AG09319 (cell line): ENCODE results near the gene NOXA1.

ENCODE experiments used
- DNase-seq: peaks from one replicate; pipeline ENCODE4 v3.0.0-alpha.2; 2010; ENCODE audit warnings: low read depth; ENCODE audit errors: extremely low read depth
- TF ChIP-seq, protein P1 (sequence below): IDR thresholded peaks from 2 replicates; pipeline ENCODE4 v1.5.1; 2011; ENCODE audit warnings: low read depth, mild to moderate bottlenecking, inconsistent platforms, low read length, moderate library complexity

NOXA1 gene

DNA sequence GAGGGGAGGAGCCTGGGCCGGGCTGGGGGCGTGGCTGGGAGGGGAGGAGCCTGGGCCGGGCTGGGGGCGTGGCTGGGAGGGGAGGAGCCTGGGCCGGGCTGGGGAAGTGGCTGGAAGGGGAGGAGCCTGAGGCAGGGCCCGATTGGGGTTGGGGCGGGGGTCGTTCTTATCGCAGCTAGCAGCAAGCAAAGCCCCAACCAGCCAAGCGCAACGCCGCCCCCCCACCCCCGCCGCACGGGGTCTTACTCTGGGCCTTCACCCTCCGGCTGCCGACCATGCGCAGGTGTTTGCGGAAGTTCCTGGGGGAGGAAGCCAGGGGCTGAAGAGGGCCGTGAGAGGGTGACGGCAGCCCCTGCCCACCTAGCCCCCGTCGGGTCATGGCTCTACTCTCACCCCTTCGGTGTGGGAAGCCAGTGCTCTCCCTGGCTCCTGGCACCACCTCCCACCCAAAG, 31.0 kb downstream of the NOXA1 start:
- TF ChIP-seq, protein P1, sequence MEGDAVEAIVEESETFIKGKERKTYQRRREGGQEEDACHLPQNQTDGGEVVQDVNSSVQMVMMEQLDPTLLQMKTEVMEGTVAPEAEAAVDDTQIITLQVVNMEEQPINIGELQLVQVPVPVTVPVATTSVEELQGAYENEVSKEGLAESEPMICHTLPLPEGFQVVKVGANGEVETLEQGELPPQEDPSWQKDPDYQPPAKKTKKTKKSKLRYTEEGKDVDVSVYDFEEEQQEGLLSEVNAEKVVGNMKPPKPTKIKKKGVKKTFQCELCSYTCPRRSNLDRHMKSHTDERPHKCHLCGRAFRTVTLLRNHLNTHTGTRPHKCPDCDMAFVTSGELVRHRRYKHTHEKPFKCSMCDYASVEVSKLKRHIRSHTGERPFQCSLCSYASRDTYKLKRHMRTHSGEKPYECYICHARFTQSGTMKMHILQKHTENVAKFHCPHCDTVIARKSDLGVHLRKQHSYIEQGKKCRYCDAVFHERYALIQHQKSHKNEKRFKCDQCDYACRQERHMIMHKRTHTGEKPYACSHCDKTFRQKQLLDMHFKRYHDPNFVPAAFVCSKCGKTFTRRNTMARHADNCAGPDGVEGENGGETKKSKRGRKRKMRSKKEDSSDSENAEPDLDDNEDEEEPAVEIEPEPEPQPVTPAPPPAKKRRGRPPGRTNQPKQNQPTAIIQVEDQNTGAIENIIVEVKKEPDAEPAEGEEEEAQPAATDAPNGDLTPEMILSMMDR = no peak
- DNase-seq = no peak

DNA sequence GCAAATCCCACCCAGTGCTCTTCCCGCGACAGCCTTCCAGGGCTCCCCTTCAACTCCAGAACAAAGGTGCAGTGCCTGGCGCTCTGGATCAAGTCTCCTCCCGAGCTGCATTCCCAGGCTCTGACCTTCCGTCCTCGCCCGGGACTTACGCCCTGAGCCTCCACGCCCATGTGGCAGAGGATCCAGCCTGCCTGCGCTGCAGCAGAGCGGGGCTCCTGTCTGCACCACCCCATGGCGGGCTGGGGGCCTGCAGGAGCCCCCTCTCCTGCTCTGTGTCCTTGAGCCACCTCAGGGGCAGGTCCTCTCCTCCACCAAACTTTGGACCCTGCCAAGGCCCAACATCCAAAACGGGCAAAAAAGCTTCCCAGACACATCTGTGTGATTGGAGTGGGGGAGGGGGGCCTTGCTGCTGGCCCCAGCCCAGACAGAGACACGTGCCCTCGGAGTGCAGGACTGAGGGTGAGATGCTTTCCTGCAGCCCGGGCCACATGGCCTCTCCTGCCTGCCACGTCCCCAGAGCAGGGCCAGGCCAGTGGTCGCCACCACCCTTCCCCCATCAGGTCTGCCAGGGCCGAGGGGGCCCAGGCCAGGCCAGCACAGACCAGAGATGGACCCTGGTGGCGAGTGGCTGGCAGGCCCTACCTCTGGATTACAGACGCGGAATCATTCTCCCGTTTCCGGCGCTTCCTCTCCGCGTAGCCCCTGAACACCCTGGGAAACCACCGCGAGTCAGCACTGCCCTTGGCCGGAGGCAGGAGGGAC, 31.6 kb downstream of the NOXA1 start:
- no peak for DNase-seq
- TF ChIP-seq, protein P1 = no peak

DNA sequence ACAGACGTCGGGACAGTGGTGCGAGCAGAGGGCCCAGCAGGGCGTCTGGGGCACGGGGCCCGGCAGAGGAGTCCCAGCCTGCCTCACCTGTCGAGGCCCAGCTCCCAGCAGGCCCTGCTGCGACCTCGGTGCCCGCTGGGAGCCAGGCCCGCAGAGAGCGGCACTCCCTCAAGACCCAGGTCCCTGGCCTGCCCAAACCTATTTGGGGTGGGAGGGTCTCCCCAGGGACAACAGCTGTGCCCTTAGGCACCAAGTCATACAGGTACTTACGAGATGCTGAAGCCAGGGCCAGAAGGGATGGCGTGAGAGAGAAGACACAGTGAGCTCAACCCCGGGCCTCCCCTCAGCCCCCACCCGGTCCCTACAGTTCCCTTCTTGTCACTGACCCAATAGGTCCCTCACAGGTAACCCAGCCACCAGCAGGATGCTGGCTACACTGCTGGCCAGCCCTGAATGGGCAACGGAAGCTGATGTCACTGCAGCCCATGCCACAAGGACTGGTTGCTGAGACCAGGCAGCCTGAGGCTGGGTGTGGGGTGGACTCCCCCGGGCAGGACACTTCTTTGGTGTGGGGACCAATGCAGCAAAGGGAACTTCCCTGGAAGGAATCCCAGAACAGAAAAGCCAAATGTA, 32.3 kb downstream of the NOXA1 start:
- no peak for DNase-seq
- TF ChIP-seq, protein P1 = no peak

DNA sequence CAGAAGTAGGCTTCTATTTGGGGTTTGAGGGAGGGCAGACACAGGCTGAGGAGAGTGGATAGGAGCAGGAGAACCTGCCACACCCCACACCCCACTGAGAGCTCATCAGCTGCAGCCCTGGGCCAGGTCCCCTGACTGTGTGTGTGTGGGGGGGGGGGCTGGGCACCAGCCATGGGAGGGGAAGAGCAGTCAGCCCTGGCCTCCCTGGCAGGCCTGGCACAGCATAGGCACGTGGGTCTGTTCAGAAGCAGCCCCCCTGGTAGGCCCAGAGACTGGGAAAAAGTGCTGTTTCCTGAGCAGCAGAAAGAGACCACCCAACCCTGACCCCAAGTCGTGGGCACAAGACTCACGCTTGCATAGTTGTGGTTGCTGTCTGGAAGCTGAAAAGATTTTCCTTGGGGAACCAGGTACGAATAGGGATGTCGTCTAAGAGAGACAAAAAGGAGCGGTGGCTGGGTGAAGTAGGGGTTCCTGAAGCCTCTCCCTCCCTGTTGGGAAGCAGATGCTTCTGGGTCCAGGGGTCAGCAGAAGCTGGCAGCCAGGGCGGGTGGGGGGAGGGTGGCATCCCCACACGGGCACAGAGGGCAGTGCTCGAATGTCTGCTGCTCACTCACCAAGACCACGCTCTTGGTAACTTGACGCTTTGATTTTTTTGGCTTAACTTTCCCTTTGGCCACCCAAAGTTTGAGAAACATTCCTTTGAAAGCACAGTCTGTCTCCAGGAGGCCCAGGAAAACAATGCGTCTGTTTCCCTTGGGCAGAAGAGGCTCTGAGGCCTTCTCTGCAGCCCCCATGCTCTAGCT, 33.1 kb downstream of the NOXA1 start:
- DNase-seq = no peak
- TF ChIP-seq, protein P1 = no peak

DNA sequence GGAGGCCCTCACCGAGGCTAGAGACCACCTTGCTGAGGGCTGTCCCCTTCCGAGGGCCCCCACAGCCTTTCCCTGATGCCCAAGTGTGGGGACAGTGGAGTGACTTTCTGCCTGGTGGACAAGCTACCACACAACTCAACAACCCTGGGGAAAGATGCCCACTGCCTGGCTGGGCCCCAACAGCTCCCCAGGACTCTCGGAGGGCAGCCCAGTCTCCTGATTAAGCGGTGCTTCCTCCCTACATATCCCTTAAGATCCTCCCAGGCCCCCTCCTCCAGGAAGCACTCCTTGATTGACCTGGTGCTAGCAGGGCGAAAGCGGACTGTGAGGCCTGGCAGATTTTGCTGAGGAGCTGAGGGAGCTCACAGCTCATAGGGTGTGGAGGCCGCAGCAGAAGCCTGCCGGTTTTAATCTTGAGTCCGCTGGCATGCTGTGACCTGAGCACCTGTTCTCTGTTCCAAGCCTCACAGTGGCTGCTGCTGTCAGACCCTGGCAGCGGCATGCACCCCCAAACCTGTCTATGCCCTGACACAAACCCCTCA, 33.7 kb downstream of the NOXA1 start:
- TF ChIP-seq, protein P1 = no peak
- DNase-seq = no peak

DNA sequence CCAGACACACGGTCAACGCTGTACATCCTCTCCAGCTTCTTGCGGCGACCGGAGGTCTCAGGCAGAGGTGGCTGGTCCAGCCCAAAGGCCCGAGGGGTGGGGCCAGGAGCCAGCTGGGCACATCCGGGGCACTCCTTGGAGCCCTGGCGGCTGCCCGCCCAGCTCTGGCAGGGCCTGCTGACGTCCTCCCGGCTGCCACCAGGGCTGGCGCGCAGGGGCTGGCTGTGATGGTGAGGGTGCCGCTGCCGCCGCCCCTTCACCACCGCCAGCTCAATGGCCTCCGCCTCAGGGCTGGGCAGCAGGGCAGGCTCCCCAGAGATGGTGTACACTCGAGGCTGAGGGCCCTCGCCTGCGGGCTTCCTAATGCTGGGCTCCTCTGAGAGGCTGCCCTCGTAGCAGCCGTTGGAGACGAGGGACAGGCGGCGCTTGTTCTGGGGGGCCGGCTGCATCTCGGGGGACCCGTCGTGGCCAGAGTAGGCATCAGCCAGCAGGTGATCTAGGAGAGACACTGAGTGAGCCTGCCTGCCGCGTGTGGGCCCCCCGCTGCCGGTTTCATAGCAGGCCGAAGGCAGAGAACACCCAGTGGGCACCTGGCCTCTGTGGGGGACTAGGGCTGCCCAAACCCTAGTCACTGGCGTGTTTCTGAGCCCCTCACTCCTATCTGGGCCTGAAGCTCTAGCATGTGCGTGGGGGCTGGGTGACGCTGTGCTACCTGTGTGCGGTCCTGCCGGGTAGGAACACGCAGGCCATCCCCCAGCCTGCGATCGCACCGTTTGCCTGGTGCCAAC, 34.4 kb downstream of the NOXA1 start:
- TF ChIP-seq, protein P1 = no peak
- DNase-seq = no peak
